OCI-LY1 (cell line): Measurements from ENCODE around the gene POLR2H.

ENCODE experiments used
- CTCF ChIP-seq: fragments of 200-600 bp; sonication (generic), shearing (Covaris generic); IDR thresholded peaks from 2 replicates; pipeline ENCODE4 v1.5.1; 2017; ENCODE audit warnings: mild to moderate bottlenecking, antibody characterized with exemption, low read length, moderate library complexity, mixed read lengths
- EZH2 ChIP-seq: fragments of 200-600 bp; sonication (generic), shearing (Covaris generic); IDR thresholded peaks from 2 replicates; pipeline ENCODE4 v1.8.0; 2017; ENCODE audit warnings: borderline replicate concordance, mixed run types, mild to moderate bottlenecking, antibody characterized with exemption, low read length, moderate library complexity, mixed read lengths

DNA sequence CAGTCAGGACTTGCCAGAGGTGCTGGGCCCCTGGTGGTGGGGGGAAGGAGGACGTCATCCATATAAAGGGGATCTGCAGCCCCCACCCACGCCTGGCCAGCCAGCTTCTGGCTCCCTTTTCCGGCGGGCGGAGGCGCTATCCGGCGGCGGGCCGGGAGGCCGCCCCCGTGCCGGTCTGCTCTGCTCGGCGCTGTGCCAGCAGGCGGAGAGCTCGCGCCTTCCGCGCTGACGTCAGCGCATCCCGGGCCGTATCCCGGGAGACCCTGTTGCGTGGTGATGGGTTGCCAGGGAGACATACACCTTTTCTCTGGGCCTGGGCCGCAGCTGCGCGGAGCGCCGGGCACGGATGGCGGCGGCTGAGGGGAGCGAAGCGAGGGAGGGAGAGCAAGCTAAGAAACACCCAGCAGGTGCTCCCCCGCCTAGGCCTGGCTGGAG is 23.0 kb upstream of the POLR2H start:
- TF ChIP-seq CTCF (no peak), EZH2 (no peak)
